ENCODE measurements around the gene SPARCL1.

DNA sequence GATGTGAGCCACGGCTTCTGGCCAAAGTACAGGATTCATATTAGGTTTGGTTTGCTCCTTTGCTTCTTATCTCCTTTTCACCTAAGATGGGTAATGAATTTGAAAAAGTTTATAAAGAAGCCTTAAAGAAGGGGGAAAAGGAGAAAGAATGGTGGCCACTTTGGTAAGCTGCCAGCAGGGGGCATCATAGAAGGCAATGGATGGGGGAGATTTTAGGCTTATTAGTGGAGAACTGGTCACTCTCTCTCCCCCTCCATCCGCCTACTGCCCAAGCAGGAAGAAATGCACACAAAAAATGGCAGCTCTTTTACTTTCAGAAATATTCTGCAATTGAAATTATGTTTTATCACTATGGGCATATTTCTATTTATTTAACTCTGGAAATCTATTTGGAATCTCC is 32.0 kb downstream of the SPARCL1 start:
- TF ChIP-seq, protein P1, sequence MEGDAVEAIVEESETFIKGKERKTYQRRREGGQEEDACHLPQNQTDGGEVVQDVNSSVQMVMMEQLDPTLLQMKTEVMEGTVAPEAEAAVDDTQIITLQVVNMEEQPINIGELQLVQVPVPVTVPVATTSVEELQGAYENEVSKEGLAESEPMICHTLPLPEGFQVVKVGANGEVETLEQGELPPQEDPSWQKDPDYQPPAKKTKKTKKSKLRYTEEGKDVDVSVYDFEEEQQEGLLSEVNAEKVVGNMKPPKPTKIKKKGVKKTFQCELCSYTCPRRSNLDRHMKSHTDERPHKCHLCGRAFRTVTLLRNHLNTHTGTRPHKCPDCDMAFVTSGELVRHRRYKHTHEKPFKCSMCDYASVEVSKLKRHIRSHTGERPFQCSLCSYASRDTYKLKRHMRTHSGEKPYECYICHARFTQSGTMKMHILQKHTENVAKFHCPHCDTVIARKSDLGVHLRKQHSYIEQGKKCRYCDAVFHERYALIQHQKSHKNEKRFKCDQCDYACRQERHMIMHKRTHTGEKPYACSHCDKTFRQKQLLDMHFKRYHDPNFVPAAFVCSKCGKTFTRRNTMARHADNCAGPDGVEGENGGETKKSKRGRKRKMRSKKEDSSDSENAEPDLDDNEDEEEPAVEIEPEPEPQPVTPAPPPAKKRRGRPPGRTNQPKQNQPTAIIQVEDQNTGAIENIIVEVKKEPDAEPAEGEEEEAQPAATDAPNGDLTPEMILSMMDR (optimal IDR thresholded peaks at IDR 0.05 in 1 of 3, IDR thresholded peaks at IDR 0.05 in 1 of 3, conservative IDR thresholded peaks at IDR 0.05 in 1 of 3; ENCODE audit: extremely low read depth in 1 of 3, insufficient read depth in 2 of 3, low read length in 3 of 3) = peak; percentile 38 to 56 (median 52)
- TF ChIP-seq EZH2 (IDR thresholded peaks at IDR 0.05; ENCODE audit: low read length) = no peak
